ENCODE results near the gene ESRRA. TPM values are rescaled to one million over a fixed set of nuclear protein-coding genes. Genes with fewer than 3 reads are reported as not detected.

The ESRRA gene
- total and polyA plus RNA-seq, 2 of the 13 experiments (the other 11 are each of a cell fraction or from before 2014, with no cell fraction given) = 18.1 to 36.3 TPM

DNA sequence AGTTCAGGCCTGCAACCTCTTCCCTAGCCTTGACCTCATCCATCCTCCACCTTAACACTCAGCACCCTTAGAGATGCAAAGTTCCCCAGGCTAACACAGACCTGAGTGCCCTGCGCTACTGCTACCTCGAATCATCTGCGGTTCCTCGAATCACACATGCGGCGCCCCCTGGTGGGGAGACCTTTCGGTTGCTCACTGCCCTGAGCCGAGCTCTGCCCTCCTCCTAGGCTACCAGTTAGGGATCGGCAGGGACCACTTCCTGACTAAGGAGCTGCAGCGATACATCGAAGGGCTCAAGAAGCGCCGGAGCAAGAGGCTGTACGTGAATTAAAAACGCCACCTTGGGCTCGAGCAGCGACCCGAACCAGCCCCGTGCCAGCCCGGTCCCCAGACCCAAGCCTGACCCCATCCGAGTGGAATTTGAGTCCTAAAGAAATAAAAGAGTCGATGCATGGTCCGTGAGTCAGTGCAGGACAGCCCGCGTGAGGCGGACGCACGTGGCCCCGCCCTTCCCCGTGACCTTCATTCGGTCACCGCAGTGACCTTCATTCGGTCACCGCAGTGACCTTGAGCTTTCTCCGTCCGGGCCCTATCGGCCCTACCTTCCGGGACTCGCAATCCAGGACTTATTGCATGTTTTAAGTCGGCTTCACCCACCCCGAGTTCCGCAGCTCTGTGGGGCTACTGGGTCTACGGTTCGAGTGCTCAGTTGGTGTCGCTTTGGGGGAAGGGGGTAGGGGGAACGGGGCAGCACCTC lies 830 bp upstream of the ESRRA start (continued):
- TF ChIP-seq, protein P1, sequence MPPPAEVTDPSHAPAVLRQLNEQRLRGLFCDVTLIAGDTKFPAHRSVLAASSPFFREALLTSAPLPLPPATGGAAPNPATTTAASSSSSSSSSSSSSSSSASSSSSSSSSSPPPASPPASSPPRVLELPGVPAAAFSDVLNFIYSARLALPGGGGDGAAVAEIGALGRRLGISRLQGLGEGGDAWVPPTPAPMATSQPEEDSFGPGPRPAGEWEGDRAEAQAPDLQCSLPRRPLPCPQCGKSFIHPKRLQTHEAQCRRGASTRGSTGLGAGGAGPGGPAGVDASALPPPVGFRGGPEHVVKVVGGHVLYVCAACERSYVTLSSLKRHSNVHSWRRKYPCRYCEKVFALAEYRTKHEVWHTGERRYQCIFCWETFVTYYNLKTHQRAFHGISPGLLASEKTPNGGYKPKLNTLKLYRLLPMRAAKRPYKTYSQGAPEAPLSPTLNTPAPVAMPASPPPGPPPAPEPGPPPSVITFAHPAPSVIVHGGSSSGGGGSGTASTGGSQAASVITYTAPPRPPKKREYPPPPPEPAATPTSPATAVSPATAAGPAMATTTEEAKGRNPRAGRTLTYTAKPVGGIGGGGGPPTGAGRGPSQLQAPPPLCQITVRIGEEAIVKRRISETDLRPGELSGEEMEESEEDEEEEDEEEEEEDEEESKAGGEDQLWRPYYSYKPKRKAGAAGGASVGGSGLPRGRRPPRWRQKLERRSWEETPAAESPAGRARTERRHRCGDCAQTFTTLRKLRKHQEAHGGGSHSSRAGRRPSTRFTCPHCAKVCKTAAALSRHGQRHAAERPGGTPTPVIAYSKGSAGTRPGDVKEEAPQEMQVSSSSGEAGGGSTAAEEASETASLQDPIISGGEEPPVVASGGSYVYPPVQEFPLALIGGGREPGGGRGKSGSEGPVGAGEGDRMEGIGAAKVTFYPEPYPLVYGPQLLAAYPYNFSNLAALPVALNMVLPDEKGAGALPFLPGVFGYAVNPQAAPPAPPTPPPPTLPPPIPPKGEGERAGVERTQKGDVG (CRISPR knock-in tag; IDR thresholded peaks at IDR 0.05; ENCODE audit: borderline replicate concordance) = no peak; the same call in 1 of the 2 replicates
- TF ChIP-seq ZNF337 (CRISPR knock-in tag; IDR thresholded peaks at IDR 0.05; ENCODE audit: borderline replicate concordance, low read depth) = 0 out of 2 replicates have a peak, but pooled peaks have one; percentile 34
- peak; percentile 55; the same call in 1 of the 2 replicates for TF ChIP-seq RXRA (CRISPR knock-in tag; IDR thresholded peaks at IDR 0.05)
- TF ChIP-seq ZNF777 (CRISPR knock-in tag; IDR thresholded peaks at IDR 0.05) = peak; percentile 72
- TF ChIP-seq, protein P2, sequence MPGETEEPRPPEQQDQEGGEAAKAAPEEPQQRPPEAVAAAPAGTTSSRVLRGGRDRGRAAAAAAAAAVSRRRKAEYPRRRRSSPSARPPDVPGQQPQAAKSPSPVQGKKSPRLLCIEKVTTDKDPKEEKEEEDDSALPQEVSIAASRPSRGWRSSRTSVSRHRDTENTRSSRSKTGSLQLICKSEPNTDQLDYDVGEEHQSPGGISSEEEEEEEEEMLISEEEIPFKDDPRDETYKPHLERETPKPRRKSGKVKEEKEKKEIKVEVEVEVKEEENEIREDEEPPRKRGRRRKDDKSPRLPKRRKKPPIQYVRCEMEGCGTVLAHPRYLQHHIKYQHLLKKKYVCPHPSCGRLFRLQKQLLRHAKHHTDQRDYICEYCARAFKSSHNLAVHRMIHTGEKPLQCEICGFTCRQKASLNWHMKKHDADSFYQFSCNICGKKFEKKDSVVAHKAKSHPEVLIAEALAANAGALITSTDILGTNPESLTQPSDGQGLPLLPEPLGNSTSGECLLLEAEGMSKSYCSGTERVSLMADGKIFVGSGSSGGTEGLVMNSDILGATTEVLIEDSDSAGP (CRISPR knock-in tag; IDR thresholded peaks at IDR 0.05; ENCODE audit: borderline replicate concordance) = peak; percentile 50; the same call in 1 of the 2 replicates
- peak; percentile 60; the same call in 1 of the 2 replicates for TF ChIP-seq ZSCAN25 (CRISPR knock-in tag; IDR thresholded peaks at IDR 0.05)
- TF ChIP-seq CCDC6 (CRISPR knock-in tag; IDR thresholded peaks at IDR 0.05) = no peak
- TF ChIP-seq MIER2 (CRISPR knock-in tag; IDR thresholded peaks at IDR 0.05) = no peak
- no peak for TF ChIP-seq ZNF720 (CRISPR knock-in tag; IDR thresholded peaks at IDR 0.05)
- TF ChIP-seq, protein P3, sequence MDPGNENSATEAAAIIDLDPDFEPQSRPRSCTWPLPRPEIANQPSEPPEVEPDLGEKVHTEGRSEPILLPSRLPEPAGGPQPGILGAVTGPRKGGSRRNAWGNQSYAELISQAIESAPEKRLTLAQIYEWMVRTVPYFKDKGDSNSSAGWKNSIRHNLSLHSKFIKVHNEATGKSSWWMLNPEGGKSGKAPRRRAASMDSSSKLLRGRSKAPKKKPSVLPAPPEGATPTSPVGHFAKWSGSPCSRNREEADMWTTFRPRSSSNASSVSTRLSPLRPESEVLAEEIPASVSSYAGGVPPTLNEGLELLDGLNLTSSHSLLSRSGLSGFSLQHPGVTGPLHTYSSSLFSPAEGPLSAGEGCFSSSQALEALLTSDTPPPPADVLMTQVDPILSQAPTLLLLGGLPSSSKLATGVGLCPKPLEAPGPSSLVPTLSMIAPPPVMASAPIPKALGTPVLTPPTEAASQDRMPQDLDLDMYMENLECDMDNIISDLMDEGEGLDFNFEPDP (CRISPR knock-in tag; conservative IDR thresholded peaks at IDR 0.05) = no peak
- TF ChIP-seq ZBTB8A (CRISPR knock-in tag; IDR thresholded peaks at IDR 0.05; ENCODE audit: borderline replicate concordance, low read depth) = no peak
- no peak; the same call in 1 of the 2 replicates for TF ChIP-seq ZFX (CRISPR knock-in tag; IDR thresholded peaks at IDR 0.05; ENCODE audit: low read depth)
- TF ChIP-seq ZNF232 (CRISPR knock-in tag; IDR thresholded peaks at IDR 0.05; ENCODE audit: borderline replicate concordance) = peak; percentile 77; the same call in 1 of the 2 replicates
- TF ChIP-seq, protein P4, sequence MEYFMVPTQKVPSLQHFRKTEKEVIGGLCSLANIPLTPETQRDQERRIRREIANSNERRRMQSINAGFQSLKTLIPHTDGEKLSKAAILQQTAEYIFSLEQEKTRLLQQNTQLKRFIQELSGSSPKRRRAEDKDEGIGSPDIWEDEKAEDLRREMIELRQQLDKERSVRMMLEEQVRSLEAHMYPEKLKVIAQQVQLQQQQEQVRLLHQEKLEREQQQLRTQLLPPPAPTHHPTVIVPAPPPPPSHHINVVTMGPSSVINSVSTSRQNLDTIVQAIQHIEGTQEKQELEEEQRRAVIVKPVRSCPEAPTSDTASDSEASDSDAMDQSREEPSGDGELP (IDR thresholded peaks at IDR 0.05; ENCODE audit: borderline replicate concordance, low read depth) = peak; percentile 23; the same call in 1 of the 2 replicates
- TF ChIP-seq RARA (CRISPR knock-in tag; IDR thresholded peaks at IDR 0.05) = no peak
- peak; percentile 59; the same call in 1 of the 2 replicates for TF ChIP-seq ZC3H13 (CRISPR knock-in tag; IDR thresholded peaks at IDR 0.05)
- TF ChIP-seq ZFP62 (CRISPR knock-in tag; IDR thresholded peaks at IDR 0.05) = no peak
